HG02852 (cell line): ENCODE measurements around the gene CABP7.

Experiments
- ATAC-seq: cut with Tn5 transposase; IDR thresholded peaks from one replicate; pipeline ENCODE4 v1.9.1; 2021; ENCODE audit warnings: mild to moderate bottlenecking, moderate library complexity; ENCODE audit not compliant: unreplicated experiment

The CABP7 gene

GRCh38 chr22:29722151-29722550 lies 2.3 kb downstream of the CABP7 start:
- ATAC-seq, result no peak

GRCh38 chr22:29722587-29722986 lies 2.8 kb downstream of the CABP7 start:
- no peak for ATAC-seq

DNA sequence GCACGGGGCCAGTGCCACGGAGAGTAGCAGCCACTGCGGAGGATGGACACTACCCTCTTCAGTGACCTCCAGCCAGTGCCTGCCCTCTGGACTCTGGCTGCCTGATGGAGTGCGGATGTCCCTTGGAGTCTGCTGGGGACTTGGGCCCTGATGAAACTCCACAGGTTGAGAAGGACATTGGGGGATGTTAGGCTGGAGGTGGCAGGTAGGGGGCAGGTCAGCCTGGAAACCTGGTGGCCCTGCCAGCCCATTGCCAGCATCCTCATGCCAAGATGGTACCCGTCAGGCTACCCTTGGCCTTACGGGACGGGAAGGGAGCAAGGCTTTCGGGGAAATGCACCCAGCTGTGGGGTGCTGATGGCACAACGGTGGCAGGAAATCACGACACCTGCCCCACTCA lies 4.0 kb downstream of the CABP7 start:
- ATAC-seq, result no peak

GRCh38 chr22:29724843-29725242 lies 5.0 kb downstream of the CABP7 start:
- no peak for ATAC-seq

GRCh38 chr22:29726106-29726505 lies 6.3 kb downstream of the CABP7 start:
- no peak for ATAC-seq

GRCh38 chr22:29726512-29727130 lies 6.8 kb downstream of the CABP7 start:
- no peak for ATAC-seq

DNA sequence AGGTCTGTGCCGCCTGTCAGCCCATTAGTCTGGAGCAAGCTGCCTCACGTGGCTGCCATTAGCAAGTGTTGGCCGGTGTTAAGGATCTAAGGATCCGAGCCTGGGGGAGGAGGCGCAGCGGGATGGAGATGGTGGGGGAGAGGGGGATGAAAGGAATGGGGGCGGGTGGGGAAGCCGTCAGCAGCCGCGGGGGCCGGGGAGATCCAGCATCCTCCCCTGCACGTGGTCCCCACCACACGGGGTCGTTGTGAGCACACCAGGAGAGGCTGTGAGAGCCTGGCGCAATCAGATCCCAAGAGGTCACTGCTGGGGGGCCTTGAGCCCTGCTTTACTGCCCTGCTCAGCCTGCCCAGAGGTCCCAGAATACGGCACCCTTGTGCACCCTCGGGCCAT lies 7.3 kb downstream of the CABP7 start:
- no peak for ATAC-seq

DNA sequence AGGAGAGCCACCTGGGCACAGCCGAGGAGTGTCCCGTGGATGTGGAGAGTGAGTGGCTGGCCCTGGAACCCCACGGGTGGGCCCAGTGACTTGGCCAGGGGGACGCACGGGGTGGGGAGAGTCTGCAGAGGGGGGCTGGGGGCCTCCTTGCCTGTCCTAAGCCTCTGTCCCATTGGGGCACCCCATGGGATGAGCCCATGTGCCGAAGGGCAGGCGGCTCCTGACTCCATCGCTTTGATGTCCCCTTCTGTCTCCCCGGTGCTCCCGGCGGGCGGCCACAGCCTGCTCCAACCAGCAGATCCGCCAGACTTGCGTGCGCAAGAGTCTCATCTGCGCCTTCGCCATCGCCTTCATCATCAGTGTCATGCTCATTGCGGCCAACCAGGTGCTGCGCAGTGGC lies 9.4 kb downstream of the CABP7 start:
- ATAC-seq, result no peak

GRCh38 chr22:29731058-29731850 lies 11.5 kb downstream of the CABP7 start:
- no peak for ATAC-seq

- ATAC-seq, result no peak
These were observed 13.1 kb downstream of the CABP7 start for GRCh38 chr22:29732883-29733282.

DNA sequence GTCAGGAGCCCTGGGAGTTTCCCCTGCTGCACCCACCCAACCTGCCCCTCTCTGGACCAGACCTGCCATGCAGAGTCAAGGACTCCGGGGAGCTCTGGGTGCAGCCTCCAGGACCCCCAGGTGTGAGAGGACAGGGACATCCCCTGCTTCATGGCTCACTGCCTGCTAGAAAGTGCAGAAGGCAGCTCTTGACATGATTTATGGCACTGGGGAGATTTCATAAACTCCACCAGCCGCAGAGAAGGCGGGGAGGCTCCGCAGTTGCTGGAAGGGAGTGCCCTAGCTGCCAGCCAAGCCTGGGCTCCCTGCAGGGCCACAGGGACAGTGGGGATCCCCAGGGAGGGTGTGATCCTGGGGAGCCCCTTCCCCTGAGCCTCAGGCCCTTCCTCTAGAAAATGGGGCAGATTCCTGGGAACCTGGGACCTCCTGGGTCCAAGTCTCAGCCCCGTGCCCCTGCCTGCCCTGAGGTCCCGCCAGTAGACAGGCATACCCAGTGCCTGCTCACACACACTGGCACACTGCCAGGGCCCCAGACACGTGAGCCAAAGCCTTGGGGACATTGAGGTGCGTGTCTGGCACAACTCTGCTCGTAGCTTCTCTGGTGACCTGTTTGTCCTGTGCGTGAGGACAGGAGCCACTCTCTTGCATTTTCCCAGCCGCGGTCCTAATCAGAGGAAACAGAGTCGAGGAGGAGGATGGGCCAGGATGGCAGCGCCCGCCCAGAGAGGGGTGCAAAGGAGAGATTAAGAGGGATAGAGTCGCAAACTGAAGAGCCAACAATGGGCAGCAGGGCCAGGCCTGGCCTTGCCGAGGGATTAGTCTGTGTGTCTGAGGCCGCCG lies 13.8 kb downstream of the CABP7 start:
- ATAC-seq, result no peak

- no peak for ATAC-seq
These were observed 14.6 kb downstream of the CABP7 start for GRCh38 chr22:29734406-29734805.

GRCh38 chr22:29734838-29735237 lies 15.0 kb downstream of the CABP7 start:
- ATAC-seq, result no peak

GRCh38 chr22:29735416-29735815 lies 15.6 kb downstream of the CABP7 start:
- no peak for ATAC-seq

GRCh38 chr22:29737251-29738117 lies 17.7 kb downstream of the CABP7 start:
- ATAC-seq, result no peak

GRCh38 chr22:29738118-29738815 lies 18.5 kb downstream of the CABP7 start:
- ATAC-seq, result no peak

DNA sequence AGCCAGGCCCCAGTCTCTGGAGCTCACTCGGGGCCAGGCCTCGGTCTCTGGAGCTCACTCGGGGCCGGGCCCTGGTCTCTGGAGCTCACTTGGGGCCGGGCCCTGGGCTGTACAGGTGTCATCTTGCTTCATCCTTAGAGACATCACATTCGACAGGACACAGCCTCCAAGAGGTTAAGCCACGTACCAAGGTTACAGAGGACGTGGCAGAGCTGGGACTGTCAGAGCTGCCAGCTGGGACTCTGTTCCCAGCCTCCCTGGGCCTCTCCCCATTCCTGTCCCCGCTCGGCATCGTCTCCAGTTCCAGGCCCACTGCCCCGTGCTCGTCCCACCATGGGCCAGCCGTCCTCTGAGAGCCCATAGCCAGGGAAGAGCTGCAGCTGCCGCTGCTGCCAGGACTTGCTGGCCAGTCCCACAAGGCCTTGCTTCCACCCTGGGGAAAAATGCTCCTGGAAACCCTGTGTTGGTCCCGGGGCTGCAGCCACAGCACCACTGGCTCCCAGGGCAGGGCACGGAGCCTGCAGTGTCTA lies 19.6 kb downstream of the CABP7 start:
- ATAC-seq, result no peak

- ATAC-seq, result no peak
These were observed 20.4 kb downstream of the CABP7 start for GRCh38 chr22:29740216-29740615.

- no peak for ATAC-seq
These were observed 22.1 kb downstream of the CABP7 start for GRCh38 chr22:29741926-29742325.

GRCh38 chr22:29742326-29742725 lies 22.5 kb downstream of the CABP7 start:
- no peak for ATAC-seq
